BJ (cell line): ENCODE measurements around the gene GPR132. TPM values are rescaled to one million over a fixed set of nuclear protein-coding genes. Genes with fewer than 3 reads are reported as not detected.

ENCODE experiments used
- CTCF ChIA-PET: fragments of 350-600 bp; formaldehyde crosslinking; extraction: SDS; loops from one replicate; lab custom pipeline; 2021; ENCODE audit warnings: antibody characterized with exemption, inconsistent platforms; lab: Yijun Ruan, JAX
- POLR2A ChIA-PET: fragments of 300-600 bp; sonication (Branson Sonifier 250); formaldehyde crosslinking; extraction: SDS; loops from one replicate; lab custom pipeline; 2021; ENCODE audit warnings: antibody characterized with exemption; lab: Charles Lee
- DNase-seq: peaks from one replicate; pipeline ENCODE4 v3.0.0-alpha.2; 2011; ENCODE audit warnings: low read depth
- H3K27me3 ChIP-seq: 2 replicates; pipeline ENCODE4 v1.6.0; 2011; ENCODE audit warnings: low read length; ENCODE audit not compliant: control insufficient read depth, insufficient read depth
- H3K36me3 ChIP-seq: 2 replicates; pipeline ENCODE4 v1.5.1; 2011; ENCODE audit warnings: low read length; ENCODE audit not compliant: control insufficient read depth, insufficient read depth
- H3K4me3 ChIP-seq: 2 replicates; pipeline ENCODE4 v1.5.1; 2011; ENCODE audit warnings: low read depth, mild to moderate bottlenecking, control low read depth, low read length
- CTCF ChIP-seq: IDR thresholded peaks from 2 replicates; pipeline ENCODE4 v1.5.1; 2011; ENCODE audit warnings: low read depth, mild to moderate bottlenecking, control low read depth, inconsistent platforms, low read length, moderate library complexity; ENCODE audit not compliant: insufficient read depth
- polyA plus RNA-seq: library from polyadenylated mRNA; depleted of rRNA; stranded (reverse); fragments of >200 nt; gene quantifications from 2 replicates; pipeline ENCODE4 v1.2.3, GENCODE V29; 2011

The GPR132 gene
- polyA plus RNA-seq, 1 experiment, result 0.13 TPM

- no peak for DNase-seq
- no peak overlapping the region for H3K4me3 ChIP-seq
- no peak for TF ChIP-seq CTCF
- POLR2A ChIA-PET, result no interaction called here
- peaks cover 10% of the 10 kb centered on the region for H3K36me3 ChIP-seq
- CTCF ChIA-PET, result interaction anchor here (1.6 to 3.4 kb wide), 2 partner anchors 35 to 37 kb away, joined by 4 to 8 read pairs; no protein-coding TSS in a partner anchor
- no peaks in the 10 kb centered on the region for H3K27me3 ChIP-seq
Measured at GRCh38 chr14:105010891-105011291, 54.3 kb downstream of the GPR132 start.

DNA sequence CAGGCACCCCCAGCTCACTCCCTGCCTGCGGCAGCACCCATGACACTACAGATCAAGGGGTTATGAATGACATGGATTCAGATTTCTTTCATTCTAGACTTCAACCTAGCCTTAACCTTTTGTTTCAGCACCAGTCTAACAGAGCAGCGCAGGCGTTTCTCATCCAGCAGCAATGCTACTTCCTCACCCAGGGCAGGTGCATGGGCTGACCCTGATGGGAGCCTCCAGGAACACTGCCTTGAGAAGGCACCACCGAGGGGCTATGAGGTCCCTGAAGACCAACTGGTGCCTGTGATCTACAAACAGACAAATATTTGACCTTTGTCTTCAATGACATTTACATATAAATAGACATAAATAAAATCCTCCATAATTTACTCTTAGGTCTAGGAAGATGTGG is 55.1 kb downstream of the GPR132 start:
- TF ChIP-seq CTCF, result no peak
- no peaks in the 10 kb centered on the region for H3K27me3 ChIP-seq
- H3K4me3 ChIP-seq, result no peak overlapping the region
- peaks cover 10% of the 10 kb centered on the region for H3K36me3 ChIP-seq
- ChIA-PET CTCF (interaction anchor here (1.6 to 3.4 kb wide), 2 partner anchors 34 to 37 kb away, joined by 4 to 8 read pairs; no protein-coding TSS in a partner anchor), POLR2A (no interaction called here)
- no peak for DNase-seq

GRCh38 chr14:105007593-105008264 is 57.5 kb downstream of the GPR132 start:
- no peaks in the 10 kb centered on the region for H3K27me3 ChIP-seq
- peaks cover 10% of the 10 kb centered on the region for H3K36me3 ChIP-seq
- DNase-seq, result no peak
- ChIA-PET POLR2A (no interaction called here), CTCF (no interaction called here)
- no peak for TF ChIP-seq CTCF
- H3K4me3 ChIP-seq, result no peak overlapping the region

GRCh38 chr14:105006831-105007592 is 58.2 kb downstream of the GPR132 start:
- H3K4me3 ChIP-seq, result no peak overlapping the region
- peaks cover 10% of the 10 kb centered on the region for H3K36me3 ChIP-seq
- H3K27me3 ChIP-seq, result no peaks in the 10 kb centered on the region
- no peak for TF ChIP-seq CTCF
- no peak for DNase-seq
- ChIA-PET CTCF (no interaction called here), POLR2A (no interaction called here)
